Cerebellar cortex (tissue), 1 donor: ENCODE data around the gene NUP188.
"Not testable (repeated sequence)": the region's sequence is repeated elsewhere in the genome, so short reads cannot be mapped to it uniquely, and the experiment has no call there.

Experiments
- DNase-seq: peaks from one replicate; pipeline ENCODE4 v3.0.0-alpha.2; 2015; ENCODE audit warnings: low spot score

The NUP188 gene

GRCh38 chr9:129030191-129030590 lies 82.7 kb downstream of the NUP188 start:
- no peak for DNase-seq

- DNase-seq = no peak
Measured at GRCh38 chr9:129031514-129031913, 84.0 kb downstream of the NUP188 start.

GRCh38 chr9:129032541-129033159 lies 85.2 kb downstream of the NUP188 start:
- no peak for DNase-seq

- DNase-seq = no peak
Measured at GRCh38 chr9:129033216-129033615, 85.7 kb downstream of the NUP188 start.

GRCh38 chr9:129035838-129036237 lies 88.3 kb downstream of the NUP188 start:
- not testable (repeated sequence) for DNase-seq

DNA sequence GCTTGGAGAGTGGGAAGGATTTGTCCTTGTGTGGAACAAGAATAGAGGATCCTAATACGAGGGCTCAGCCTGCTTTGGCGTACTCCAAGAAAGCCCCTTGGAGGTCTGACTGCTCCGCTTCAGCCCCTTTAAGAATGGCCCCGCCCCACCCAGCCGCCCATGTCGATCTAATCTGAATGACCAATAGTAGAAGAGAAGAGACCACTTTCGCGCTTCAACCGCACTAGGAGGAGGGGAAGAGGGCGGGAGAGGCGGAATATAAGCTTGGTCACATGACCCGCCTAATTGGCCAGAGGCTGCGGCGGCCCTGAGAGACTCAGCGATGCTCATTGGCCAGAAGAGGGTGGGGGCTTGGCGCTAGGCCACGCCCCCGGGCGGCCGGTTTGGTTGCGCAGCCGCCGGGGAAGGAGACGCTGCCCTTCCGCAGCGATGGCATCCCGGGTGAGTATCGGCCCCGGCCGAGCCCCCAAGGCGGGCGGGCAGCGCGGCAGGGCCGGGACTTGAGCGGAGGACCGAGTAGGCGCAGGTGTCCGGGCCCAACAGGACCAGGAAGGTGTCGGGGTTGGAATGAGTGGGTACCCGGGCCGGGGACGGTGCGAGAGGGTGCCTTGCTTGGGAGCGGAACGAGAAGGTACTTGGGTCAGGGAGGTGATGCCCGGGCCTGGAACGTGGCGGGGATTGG lies 88.9 kb downstream of the NUP188 start, which contains the start of gene MIGA2:
Gene MIGA2, plus strand, starts transcription at position 386 of the 682 bp plus-strand sequence. CDS start 3,969 bp downstream, outside the sequence.
- DNase-seq = peak; percentile 100

GRCh38 chr9:129036923-129037766 lies 89.6 kb downstream of the NUP188 start:
- DNase-seq = no peak

DNA sequence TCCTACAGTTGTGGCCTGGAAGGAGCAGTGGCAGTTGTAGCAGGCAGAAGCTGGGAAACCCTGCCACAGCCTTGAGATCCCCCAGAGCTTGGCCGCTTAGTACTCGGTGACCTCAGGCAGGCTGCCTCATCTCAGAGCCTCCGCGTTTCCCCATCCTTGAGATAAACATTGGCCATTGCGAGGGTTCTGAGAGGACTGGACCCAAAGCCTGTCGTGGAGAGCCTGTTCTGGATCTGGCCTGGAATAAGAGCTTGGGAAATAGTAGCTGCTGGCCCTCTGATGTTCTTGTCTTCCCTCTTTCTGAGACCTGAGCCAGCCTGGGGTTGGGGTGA lies 90.2 kb downstream of the NUP188 start:
- DNase-seq = no peak

DNA sequence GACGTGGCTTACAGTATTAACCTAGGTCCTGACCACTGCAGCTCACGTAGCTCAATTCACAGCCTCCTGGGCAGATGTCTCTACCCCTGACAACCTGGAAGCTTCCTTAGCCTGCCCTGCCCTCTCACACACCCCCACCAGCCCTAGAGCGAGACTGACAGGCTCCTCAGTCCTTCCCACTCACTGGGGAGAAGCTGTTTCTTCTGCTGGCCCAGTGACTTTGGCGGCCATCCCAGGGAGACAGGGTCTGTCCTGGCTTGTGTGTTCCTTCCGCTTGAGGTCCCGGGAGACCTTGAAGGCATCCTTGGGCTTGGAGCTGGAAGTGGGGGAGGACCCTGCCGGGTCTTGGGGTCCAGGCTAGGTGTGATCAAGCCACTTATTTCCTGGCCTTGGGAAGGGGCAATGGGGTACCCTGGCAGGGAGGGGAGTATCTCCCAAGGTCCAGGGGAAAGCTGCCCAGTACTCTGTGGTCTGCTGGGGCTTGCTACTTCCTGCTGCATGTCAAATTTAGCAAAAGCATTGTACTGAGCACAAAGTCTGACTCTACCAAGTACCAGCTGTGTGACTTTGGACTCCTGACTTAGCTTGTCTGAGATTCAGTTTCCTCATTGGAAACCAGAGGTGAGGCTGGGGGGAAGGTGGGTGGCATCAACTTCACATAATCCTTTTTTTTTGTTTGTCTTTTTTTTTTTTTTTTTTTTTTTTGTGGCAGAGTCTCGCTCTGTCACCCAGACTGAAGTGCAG lies 90.8 kb downstream of the NUP188 start:
- no peak for DNase-seq

GRCh38 chr9:129040113-129040643 lies 92.7 kb downstream of the NUP188 start:
- DNase-seq = no peak

- DNase-seq = no peak
Measured at GRCh38 chr9:129042016-129042415, 94.5 kb downstream of the NUP188 start.

- peak; percentile 76 for DNase-seq
Measured at GRCh38 chr9:129052592-129052991, 105.1 kb downstream of the NUP188 start.

DNA sequence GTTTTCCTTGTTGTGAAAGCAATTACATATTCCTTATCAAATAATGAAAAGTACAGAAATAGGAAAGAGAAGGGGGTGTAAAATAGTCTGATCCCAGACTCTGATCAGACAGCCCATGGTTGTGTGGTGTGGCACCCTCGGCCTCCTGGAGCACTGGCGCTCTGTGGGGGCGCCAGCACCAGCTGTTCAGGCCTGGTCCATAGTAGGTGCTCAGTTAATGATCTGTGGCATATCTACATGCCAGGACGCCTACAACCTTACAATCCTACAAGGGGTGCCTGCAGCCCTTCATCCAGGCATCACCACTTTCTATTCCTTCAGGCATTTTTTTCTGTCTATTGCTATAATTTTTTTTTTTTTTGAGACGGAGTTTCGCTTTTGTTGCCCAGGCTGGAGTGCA lies 105.5 kb downstream of the NUP188 start:
- DNase-seq = no peak

DNA sequence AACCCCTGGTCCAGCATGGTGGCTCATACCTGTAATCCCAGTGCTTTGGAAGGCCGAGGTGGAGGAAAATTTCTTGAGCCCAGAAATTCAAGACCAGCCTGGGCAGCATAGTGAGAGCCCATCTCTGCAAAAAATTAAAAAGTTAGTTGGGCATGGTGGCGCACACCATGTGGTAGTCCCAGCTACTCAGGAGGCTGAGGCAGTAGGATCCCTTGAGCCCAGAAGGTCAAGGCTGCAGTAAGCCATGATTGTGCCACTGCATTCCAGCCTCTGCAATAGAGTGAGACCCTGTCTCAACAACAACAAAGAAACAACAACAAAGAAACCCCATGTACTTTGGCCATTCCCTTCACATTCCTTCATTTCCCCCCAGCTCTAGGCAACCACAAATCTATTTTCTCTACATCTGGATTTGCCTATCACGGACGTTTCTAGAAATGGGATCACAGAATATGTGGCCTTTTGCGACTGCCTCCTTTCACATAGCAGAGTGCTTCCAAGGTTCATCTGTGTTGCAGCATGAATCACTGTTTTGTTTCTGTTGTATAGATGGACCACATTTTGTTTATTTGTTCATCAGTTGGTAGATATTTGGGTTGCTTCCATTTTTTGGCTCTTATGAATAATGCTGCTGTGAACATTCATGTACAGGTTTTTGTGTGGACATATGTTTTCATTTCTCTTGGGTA lies 106.8 kb downstream of the NUP188 start:
- DNase-seq = no peak
